ENCODE data around the gene WWOX.

- no peak for TF ChIP-seq REST (IDR thresholded peaks at IDR 0.05; ENCODE audit: insufficient read depth in 1 of 2, low read depth in 2 of 2, low read length in 2 of 2)
- no peak for TF ChIP-seq TAF1 (IDR thresholded peaks at IDR 0.05; ENCODE audit: borderline replicate concordance, insufficient read depth, low read length)
- no peak for TF ChIP-seq POLR2AphosphoS5 (IDR thresholded peaks at IDR 0.05; ENCODE audit: low read depth, low read length)
- TF ChIP-seq FOXP2 (optimal IDR thresholded peaks at IDR 0.05; ENCODE audit: borderline replicate concordance, extremely low read depth, extremely low read length, insufficient read depth): no peak
Measured at GRCh38 chr16:79167893-79168292, 1068.4 kb downstream of the WWOX start.
